HFF-Myc (cell line): ENCODE data around the gene OIT3.

Source experiments
- DNase-seq: peaks from one replicate; pipeline ENCODE4 v3.0.0-alpha.2; 2011; ENCODE audit warnings: low read depth; ENCODE audit errors: extremely low read depth
- H3K4me3 ChIP-seq: replicated peaks from 2 replicates; pipeline ENCODE4 v1.5.1; 2011; ENCODE audit warnings: low read depth, mild to moderate bottlenecking, control low read depth, low read length
- CTCF ChIP-seq: IDR thresholded peaks from 2 replicates; pipeline ENCODE4 v1.5.1; 2012; ENCODE audit warnings: mild to moderate bottlenecking, low read depth, low read length, control low read depth; ENCODE audit errors: missing control alignments

OIT3 gene

DNA sequence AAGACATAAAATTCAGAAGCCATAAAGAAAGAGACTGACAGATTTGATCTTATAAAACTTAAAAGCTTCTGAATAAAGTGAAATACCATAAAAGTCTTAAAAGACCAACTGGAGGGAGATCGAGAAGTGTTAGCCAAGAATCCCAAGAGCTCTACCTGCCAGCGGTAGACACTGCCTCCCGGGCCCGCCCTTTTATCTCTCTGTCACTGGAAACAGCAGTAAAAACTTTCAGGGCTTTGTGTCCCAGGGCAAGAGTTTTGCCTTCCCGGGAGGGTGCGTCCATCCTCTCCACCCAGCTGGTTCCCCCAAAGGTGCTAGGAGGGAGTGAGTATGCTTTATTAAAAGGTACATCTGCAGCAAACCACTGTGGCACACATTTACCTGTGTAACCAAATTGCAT, 55.2 kb downstream of the OIT3 start:
- no peak overlapping the region for H3K4me3 ChIP-seq
- no peak for DNase-seq
- no peak for TF ChIP-seq CTCF

- H3K4me3 ChIP-seq: no peak overlapping the region
- TF ChIP-seq CTCF: no peak
- DNase-seq: no peak
Observed at GRCh38 chr10:72951760-72952159, 58.2 kb downstream of the OIT3 start.

- no peak overlapping the region for H3K4me3 ChIP-seq
- no peak for TF ChIP-seq CTCF
- no peak for DNase-seq
Observed at GRCh38 chr10:72952189-72952588, 58.6 kb downstream of the OIT3 start.

DNA sequence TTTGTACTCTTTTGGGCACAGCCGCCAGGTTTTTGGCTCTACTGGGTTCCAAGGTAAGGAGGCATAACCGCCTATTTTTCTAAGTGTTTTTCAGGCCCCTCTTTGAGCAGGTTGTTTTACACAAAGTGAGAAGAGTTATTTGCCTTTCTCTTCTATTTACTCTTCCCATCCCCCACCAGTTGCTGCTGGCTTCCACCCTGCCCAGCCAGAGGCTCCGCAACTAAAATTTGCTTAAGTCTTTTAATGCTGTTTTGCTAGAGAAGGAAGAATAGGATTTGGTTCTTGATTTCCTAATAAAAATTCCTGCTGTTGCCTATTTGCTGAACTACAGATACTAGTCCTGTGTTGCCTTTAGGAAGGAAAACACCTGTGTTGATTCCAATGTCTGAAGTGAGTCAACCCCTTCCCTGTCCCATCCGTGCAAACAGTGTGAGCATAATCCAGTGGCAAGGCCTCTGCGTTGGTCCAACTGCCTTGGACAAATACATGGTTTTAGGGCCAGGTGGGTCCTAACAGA, 59.2 kb downstream of the OIT3 start:
- no peak overlapping the region for H3K4me3 ChIP-seq
- no peak for TF ChIP-seq CTCF
- DNase-seq: no peak

DNA sequence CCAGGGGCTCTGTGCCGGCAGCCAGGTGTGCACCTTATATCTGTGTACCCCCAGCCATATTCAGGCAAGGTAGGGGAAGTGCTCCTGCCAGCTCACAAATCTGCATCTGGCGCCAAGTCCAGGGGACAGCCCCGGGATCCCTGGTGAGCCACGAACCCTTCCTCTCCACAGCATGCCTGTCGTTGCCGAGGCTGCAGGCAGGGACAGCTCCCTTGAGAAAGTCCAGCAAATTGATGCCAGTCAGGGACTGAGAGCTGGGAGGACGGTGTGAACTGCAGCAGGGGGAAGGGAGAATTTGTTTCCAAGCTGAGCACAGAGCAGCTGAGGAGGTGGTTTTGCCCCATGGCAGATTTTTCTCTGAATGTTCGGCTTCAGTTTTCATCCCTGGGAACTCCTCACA, 60.1 kb downstream of the OIT3 start:
- no peak overlapping the region for H3K4me3 ChIP-seq
- no peak for TF ChIP-seq CTCF

DNA sequence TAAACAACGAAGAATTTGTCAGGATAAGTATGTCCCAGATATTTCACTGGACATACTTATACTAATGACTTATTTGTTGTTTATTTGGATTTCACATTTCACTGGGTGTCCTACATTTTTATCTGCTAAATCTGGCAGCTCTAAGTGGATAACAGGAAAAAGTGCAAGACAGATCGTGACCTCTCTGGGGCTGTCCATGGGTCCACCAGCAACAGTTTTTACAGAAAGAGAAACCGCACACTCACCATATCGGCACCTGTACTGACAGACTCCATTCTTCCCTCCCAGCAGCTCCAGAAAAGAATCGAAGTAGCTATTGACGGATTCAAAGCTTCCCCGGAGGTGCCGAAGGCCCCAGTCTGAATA, 60.7 kb downstream of the OIT3 start:
- no peak for TF ChIP-seq CTCF
- DNase-seq: no peak
- H3K4me3 ChIP-seq: no peak overlapping the region

More for the DNA sequence above, 60.1 kb downstream of the OIT3 start:
- DNase-seq: no peak
